Prostate gland (tissue), 2 donors: Measurements from ENCODE around the gene MYL7. TPM values are rescaled to one million over a fixed set of nuclear protein-coding genes. Genes with fewer than 3 reads are reported as not detected.

ENCODE experiments used
- DNase-seq: peaks from one replicate; pipeline ENCODE4 v3.0.0-alpha.2; 2019; ENCODE audit warnings: low spot score
- H3K27ac ChIP-seq, 2 donors: fragments of 200-600 bp; sonication (generic); 2 replicates each; pipeline ENCODE4 v1.5.1; 2017 to 2019
- H3K27me3 ChIP-seq: fragments of 200-600 bp; sonication (generic); replicated peaks from 2 replicates; pipeline ENCODE4 v1.5.1; 2019; ENCODE audit not compliant: insufficient read depth
- H3K36me3 ChIP-seq, 2 donors: fragments of 200-600 bp; sonication (generic); 1 replicate in 1 of 2; 2 replicates in 1 of 2; pipeline versions ENCODE4 v1.5.1 to v1.8.1; 2017 to 2019
- H3K4me1 ChIP-seq: fragments of 200-600 bp; sonication (generic); replicated peaks from 2 replicates; pipeline ENCODE4 v1.5.1; 2019
- H3K4me3 ChIP-seq, 2 donors: fragments of 200-600 bp; sonication (generic); 2 replicates each; pipeline ENCODE4 v1.5.1; 2017 to 2019
- H3K9me3 ChIP-seq: fragments of 200-600 bp; sonication (generic); 2 replicates; pipeline ENCODE4 v1.5.1; 2017
- POLR2A ChIP-seq: fragments of 450-650 bp; IDR thresholded peaks from one replicate; pipeline ENCODE4 v1.6.1; 2016; ENCODE audit warnings: antibody characterized with exemption, mild to moderate bottlenecking
- POLR2AphosphoS5 ChIP-seq: sonication (generic); formaldehyde crosslinking; IDR thresholded peaks from one replicate; pipeline ENCODE4 v1.6.1; 2017; ENCODE audit warnings: antibody characterized with exemption
- WGBS: methylation state at CpG from one replicate; pipeline ENCODE4 v1.1.5; 2018; 5-methylcytosine and 5-hydroxymethylcytosine counted together
- intact Hi-C: fragments of 100-400 bp; cut with DNase I; formaldehyde crosslinking; loops from one replicate; pipeline ENCODE4 v1.14.2; 2022
- total RNA-seq, 2 donors: library from RNA; depleted of rRNA; stranded (reverse); fragments of >200 nt; gene quantifications; one replicate each; pipeline ENCODE4 v1.1.0, GENCODE V29; 2016
- TF ChIP-seq, protein P1 (sequence below), 4 experiments: fragments of 200-600 bp in 2 of 4; fragments of 450-650 bp in 2 of 4; sonication (generic) in 2 of 4; IDR thresholded peaks; 1 replicate in 3 of 4; 2 replicates in 1 of 4; pipeline ENCODE4 v1.5.1; 2016 to 2019; ENCODE audit warnings: antibody characterized with exemption in 4 of 4, mild to moderate bottlenecking in 2 of 4, moderate library complexity in 2 of 4

MYL7 gene
- total RNA-seq, 2 donors from 2014 or later, result not detected

DNA sequence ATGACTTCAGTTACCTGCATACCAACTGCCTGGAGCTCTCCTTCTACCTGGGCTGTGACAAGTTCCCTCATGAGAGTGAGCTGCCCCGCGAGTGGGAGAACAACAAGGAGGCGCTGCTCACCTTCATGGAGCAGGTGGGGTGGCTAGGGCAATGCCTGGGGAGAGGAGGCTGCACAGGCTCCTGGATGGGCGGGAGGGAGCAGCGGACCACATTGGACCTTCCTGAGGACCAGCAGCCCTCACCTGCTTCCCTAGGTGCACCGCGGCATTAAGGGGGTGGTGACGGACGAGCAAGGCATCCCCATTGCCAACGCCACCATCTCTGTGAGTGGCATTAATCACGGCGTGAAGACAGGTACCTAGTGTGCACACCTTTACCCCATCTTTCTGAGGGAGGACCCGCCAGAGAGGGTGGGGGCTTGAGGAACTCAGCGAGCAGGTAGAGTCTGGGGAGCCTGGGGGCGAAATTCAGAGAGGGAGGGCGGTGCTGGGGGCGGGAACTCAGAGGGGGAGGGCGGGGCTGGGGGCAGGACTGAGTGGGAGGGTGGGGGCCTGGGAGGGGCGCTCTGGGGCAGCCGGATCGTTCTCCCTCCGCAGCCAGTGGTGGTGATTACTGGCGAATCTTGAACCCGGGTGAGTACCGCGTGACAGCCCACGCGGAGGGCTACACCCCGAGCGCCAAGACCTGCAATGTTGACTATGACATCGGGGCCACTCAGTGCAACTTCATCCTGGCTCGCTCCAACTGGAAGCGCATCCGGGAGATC, 28.0 kb downstream of the MYL7 start:
- Histone ChIP-seq H3K4me1 (no peaks in the 10 kb centered on the region), H3K9me3 (no peaks in the 10 kb centered on the region), H3K4me3 (no peak overlapping the region), H3K27me3 (no peaks in the 10 kb centered on the region), H3K36me3 (no peaks in the 10 kb centered on the region), H3K27ac (no peak overlapping the region)
- intact Hi-C loops, result no loop called here
- whole genome bisulfite sequencing, result 83% methylated on average over 34 of the region's 34 CpGs
- DNase-seq, result no peak
- no peak for TF ChIP-seq POLR2AphosphoS5
- TF ChIP-seq POLR2A, result no peak

DNA sequence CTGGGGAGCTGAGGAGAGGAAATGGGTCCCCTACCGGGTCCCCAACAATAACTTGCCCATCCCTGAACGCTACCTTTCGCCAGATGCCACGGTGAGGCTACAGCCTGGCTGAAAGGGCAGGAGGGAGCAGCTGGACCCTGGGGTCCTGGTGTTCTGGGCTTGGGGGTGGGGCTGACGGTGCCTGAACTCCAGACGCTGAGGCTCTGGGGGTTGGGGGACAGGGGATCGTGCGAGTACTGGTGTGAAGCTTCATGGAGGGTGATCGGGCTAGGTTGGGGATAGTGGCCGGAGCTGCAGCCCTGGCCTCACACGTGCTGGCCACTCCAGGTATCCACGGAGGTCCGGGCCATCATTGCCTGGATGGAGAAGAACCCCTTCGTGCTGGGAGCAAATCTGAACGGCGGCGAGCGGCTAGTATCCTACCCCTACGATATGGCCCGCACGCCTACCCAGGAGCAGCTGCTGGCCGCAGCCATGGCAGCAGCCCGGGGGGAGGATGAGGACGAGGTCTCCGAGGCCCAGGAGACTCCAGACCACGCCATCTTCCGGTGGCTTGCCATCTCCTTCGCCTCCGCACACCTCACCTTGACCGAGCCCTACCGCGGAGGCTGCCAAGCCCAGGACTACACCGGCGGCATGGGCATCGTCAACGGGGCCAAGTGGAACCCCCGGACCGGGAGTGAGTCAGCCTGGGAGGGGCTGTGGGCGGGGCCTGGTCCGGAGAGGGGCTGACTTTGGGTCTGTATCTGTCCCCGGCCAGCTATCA, 28.7 kb downstream of the MYL7 start:
- Histone ChIP-seq H3K4me1 (no peaks in the 10 kb centered on the region), H3K9me3 (no peaks in the 10 kb centered on the region), H3K36me3 (no peaks in the 10 kb centered on the region), H3K27me3 (no peaks in the 10 kb centered on the region), H3K4me3 (no peak overlapping the region), H3K27ac (no peak overlapping the region)
- 66% methylated on average over 41 of the region's 41 CpGs for WGBS
- TF ChIP-seq POLR2A (no peak), POLR2AphosphoS5 (no peak)
- TF ChIP-seq, protein P1, sequence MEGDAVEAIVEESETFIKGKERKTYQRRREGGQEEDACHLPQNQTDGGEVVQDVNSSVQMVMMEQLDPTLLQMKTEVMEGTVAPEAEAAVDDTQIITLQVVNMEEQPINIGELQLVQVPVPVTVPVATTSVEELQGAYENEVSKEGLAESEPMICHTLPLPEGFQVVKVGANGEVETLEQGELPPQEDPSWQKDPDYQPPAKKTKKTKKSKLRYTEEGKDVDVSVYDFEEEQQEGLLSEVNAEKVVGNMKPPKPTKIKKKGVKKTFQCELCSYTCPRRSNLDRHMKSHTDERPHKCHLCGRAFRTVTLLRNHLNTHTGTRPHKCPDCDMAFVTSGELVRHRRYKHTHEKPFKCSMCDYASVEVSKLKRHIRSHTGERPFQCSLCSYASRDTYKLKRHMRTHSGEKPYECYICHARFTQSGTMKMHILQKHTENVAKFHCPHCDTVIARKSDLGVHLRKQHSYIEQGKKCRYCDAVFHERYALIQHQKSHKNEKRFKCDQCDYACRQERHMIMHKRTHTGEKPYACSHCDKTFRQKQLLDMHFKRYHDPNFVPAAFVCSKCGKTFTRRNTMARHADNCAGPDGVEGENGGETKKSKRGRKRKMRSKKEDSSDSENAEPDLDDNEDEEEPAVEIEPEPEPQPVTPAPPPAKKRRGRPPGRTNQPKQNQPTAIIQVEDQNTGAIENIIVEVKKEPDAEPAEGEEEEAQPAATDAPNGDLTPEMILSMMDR (IDR thresholded peaks at IDR 0.05), result no peak
- intact Hi-C loops, result no loop called here
- DNase-seq, result no peak

- DNase-seq, result no peak
- Histone ChIP-seq H3K27ac (no peak overlapping the region), H3K9me3 (no peaks in the 10 kb centered on the region), H3K4me1 (no peaks in the 10 kb centered on the region), H3K36me3 (no peaks in the 10 kb centered on the region), H3K4me3 (no peak overlapping the region), H3K27me3 (no peaks in the 10 kb centered on the region)
- TF ChIP-seq POLR2A, result no peak
- no peak for TF ChIP-seq POLR2AphosphoS5
- TF ChIP-seq, protein P1 (IDR thresholded peaks at IDR 0.05), result no peak
- intact Hi-C loops, result no loop called here
- 83% methylated on average over 16 of the region's 16 CpGs for WGBS
These were observed 29.4 kb downstream of the MYL7 start for GRCh38 chr7:44111761-44112160.

DNA sequence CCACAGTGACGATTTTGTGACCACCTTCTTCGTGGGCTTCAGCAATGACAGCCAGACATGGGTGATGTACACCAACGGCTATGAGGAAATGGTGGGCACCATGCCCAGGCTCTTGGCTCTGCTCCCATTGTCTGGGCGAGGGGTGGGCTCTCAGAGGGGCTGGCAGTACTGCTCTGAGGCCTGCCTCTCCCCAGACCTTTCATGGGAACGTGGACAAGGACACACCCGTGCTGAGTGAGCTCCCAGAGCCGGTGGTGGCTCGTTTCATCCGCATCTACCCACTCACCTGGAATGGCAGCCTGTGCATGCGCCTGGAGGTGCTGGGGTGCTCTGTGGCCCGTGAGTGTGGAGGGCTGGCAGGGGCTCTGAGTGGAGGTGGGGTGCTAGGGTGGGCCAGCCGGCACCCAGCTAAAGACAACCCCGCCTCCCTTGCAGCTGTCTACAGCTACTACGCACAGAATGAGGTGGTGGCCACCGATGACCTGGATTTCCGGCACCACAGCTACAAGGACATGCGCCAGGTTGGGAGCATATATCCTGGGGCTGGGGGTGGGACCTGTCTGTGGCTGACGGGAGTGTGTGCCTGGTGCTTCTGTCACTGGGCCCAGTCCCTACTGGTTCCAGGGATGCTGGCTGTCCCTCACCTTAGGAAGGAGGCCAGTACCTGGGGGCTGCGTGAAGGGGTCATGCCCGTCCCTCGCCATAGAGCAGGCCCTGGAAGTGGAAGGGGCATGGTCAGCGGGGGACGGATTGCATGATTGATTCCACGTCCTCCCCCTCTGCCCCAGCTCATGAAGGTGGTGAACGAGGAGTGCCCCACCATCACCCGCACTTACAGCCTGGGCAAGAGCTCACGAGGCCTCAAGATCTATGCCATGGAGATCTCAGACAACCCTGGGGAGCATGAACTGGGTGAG, 30.2 kb downstream of the MYL7 start:
- Histone ChIP-seq H3K27ac (no peak overlapping the region), H3K9me3 (no peaks in the 10 kb centered on the region), H3K4me1 (no peaks in the 10 kb centered on the region), H3K36me3 (no peaks in the 10 kb centered on the region), H3K27me3 (no peaks in the 10 kb centered on the region), H3K4me3 (no peak overlapping the region)
- no peak for DNase-seq
- 76% methylated on average over 22 of the region's 27 CpGs for WGBS
- TF ChIP-seq, protein P1 (IDR thresholded peaks at IDR 0.05), result no peak
- TF ChIP-seq POLR2AphosphoS5 (no peak), POLR2A (no peak)
- intact Hi-C loops, result no loop called here

DNA sequence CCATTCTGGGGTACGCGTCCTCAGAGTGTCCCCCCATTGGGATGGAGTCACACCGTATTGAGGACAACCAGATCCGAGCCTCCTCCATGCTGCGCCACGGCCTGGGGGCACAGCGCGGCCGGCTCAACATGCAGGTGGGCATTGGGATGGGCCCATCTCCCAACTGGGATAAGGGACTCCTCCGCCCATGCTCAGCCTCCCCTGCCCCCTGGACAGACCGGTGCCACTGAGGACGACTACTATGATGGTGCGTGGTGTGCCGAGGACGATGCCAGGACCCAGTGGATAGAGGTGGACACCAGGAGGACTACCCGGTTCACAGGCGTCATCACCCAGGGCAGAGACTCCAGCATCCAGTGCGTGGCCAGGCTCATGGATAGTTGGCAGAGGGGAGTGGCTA, 31.1 kb downstream of the MYL7 start:
- H3K4me1 ChIP-seq, result no peaks in the 10 kb centered on the region

More for the DNA sequence above, 31.1 kb downstream of the MYL7 start:
- WGBS, result 92% methylated on average over 18 of the region's 18 CpGs
- Histone ChIP-seq H3K27ac (no peak overlapping the region), H3K4me3 (no peak overlapping the region), H3K27me3 (no peaks in the 10 kb centered on the region), H3K36me3 (no peaks in the 10 kb centered on the region), H3K9me3 (no peaks in the 10 kb centered on the region)
- intact Hi-C loops, result loop anchor here (10.0 kb wide), 1 partner anchor 385 kb away; the partner anchor contains the start of gene NUDCD3
- DNase-seq, result no peak
- no peak for TF ChIP-seq POLR2AphosphoS5
- no peak for TF ChIP-seq POLR2A
- TF ChIP-seq, protein P1 (IDR thresholded peaks at IDR 0.05), result no peak
